HG03066 (cell line): Measurements from ENCODE around the gene CMIP.

ENCODE experiments used
- ATAC-seq: cut with Tn5 transposase; IDR thresholded peaks from one replicate; pipeline ENCODE4 v1.9.1; 2021; ENCODE audit warnings: low read depth; ENCODE audit not compliant: unreplicated experiment

The CMIP gene

GRCh38 chr16:81748476-81749198 is 304.0 kb downstream of the CMIP start:
- no peak for ATAC-seq

- peak; percentile 92 for ATAC-seq
Measured at GRCh38 chr16:81752225-81752875, 307.7 kb downstream of the CMIP start.

- no peak for ATAC-seq
Measured at GRCh38 chr16:81752876-81753227, 308.2 kb downstream of the CMIP start.

GRCh38 chr16:81754858-81755257 is 310.2 kb downstream of the CMIP start:
- ATAC-seq = no peak

- ATAC-seq = no peak
Measured at GRCh38 chr16:81755915-81756614, 311.5 kb downstream of the CMIP start.

GRCh38 chr16:81756615-81757356 is 312.2 kb downstream of the CMIP start:
- no peak for ATAC-seq

- no peak for ATAC-seq
Measured at GRCh38 chr16:81758376-81758775, 313.8 kb downstream of the CMIP start.
